Neural cell (in vitro differentiated cells): ENCODE data around the gene ATP6V0A4. TPM values are rescaled to one million over a fixed set of nuclear protein-coding genes. Genes with fewer than 3 reads are reported as not detected.

Experiments
- H2AFZ ChIP-seq: fragments of 200-600, 300-800 bp; sonication (generic), shearing (Covaris generic); 2 replicates; pipeline ENCODE4 v1.6.0; 2014; ENCODE audit warnings: low read depth, mild to moderate bottlenecking, antibody characterized with exemption, low read length, moderate library complexity
- H3F3A ChIP-seq: fragments of 200-600 bp; shearing (Covaris generic); 2 replicates; pipeline ENCODE4 v1.6.1; 2016; ENCODE audit warnings: mild to moderate bottlenecking, moderate library complexity, mixed read lengths, antibody characterized with exemption, low read length; ENCODE audit not compliant: insufficient read depth, poor library complexity, severe bottlenecking
- H3K27ac ChIP-seq: fragments of 200-600, 300-800 bp; sonication (generic), shearing (Covaris generic); 2 replicates; pipeline ENCODE4 v1.5.1; 2014; ENCODE audit warnings: mild to moderate bottlenecking, low read length, moderate library complexity
- H3K27me3 ChIP-seq: fragments of 300-800, 200-600 bp; sonication (generic), shearing (Covaris generic); 2 replicates; pipeline ENCODE4 v1.6.0; 2014; ENCODE audit warnings: mild to moderate bottlenecking, low read depth, low read length, moderate library complexity; ENCODE audit not compliant: insufficient read depth
- H3K36me3 ChIP-seq: fragments of 300-800, 200-600 bp; sonication (generic), shearing (Covaris generic); 2 replicates; pipeline ENCODE4 v1.5.1; 2014; ENCODE audit warnings: mild to moderate bottlenecking, antibody characterized with exemption, low read length, moderate library complexity; ENCODE audit not compliant: insufficient read depth
- H3K4me2 ChIP-seq: fragments of 300-800, 200-600 bp; sonication (generic), shearing (Covaris generic); 2 replicates; pipeline ENCODE4 v1.6.0; 2014; ENCODE audit warnings: mild to moderate bottlenecking, low read length
- H3K4me3 ChIP-seq: fragments of 300-800, 200-600 bp; sonication (generic), shearing (Covaris generic); 2 replicates; pipeline ENCODE4 v1.5.1; 2014; ENCODE audit warnings: mild to moderate bottlenecking, low read length, moderate library complexity
- H3K79me2 ChIP-seq: fragments of 200-600 bp; shearing (Covaris generic); replicated peaks from 2 replicates; pipeline ENCODE4 v1.6.0; 2014; ENCODE audit warnings: mild to moderate bottlenecking, low read length, moderate library complexity; ENCODE audit not compliant: insufficient read depth
- H3K9ac ChIP-seq: fragments of 300-800, 200-600 bp; sonication (generic), shearing (Covaris generic); 2 replicates; pipeline ENCODE4 v1.6.1; 2016; ENCODE audit warnings: mild to moderate bottlenecking, low read length, mixed read lengths
- H3K9me2 ChIP-seq: fragments of 200-600 bp; shearing (Covaris generic); 2 replicates; pipeline ENCODE4 v1.6.1; 2016; ENCODE audit warnings: mild to moderate bottlenecking, low read length, mixed read lengths; ENCODE audit not compliant: insufficient read depth
- H3K9me3 ChIP-seq: fragments of 200-600, 300-800 bp; sonication (generic), shearing (Covaris generic); 2 replicates; pipeline ENCODE4 v1.6.1; 2016; ENCODE audit warnings: mild to moderate bottlenecking, mixed run types, low read length, moderate library complexity, mixed read lengths
- H4K20me1 ChIP-seq: fragments of 200-600 bp; shearing (Covaris generic); 2 replicates; pipeline ENCODE4 v1.6.1; 2016; ENCODE audit warnings: mild to moderate bottlenecking, mixed run types; ENCODE audit not compliant: insufficient read depth
- EP300 ChIP-seq: fragments of 450-650 bp; conservative IDR thresholded peaks from 2 replicates; pipeline ENCODE4 v1.6.1; 2014; ENCODE audit warnings: antibody characterized with exemption, mild to moderate bottlenecking, moderate library complexity; ENCODE audit not compliant: poor library complexity, severe bottlenecking
- EZH2 ChIP-seq: fragments of 200-600, 300-800 bp; shearing (Covaris generic), sonication (generic); IDR thresholded peaks from 2 replicates; pipeline ENCODE4 v1.6.1; 2014; ENCODE audit warnings: antibody characterized with exemption, low read length, borderline replicate concordance, mild to moderate bottlenecking; ENCODE audit not compliant: insufficient read depth, poor library complexity, severe bottlenecking
- MXI1 ChIP-seq: fragments of 450-650 bp; conservative IDR thresholded peaks from 2 replicates; pipeline ENCODE4 v1.6.1; 2014; ENCODE audit warnings: antibody characterized with exemption, mild to moderate bottlenecking; ENCODE audit not compliant: poor library complexity, severe bottlenecking
- POLR2AphosphoS5 ChIP-seq: IDR thresholded peaks from 2 replicates; pipeline ENCODE4 v1.6.1; 2012
- RAD21 ChIP-seq: fragments of 450-650 bp; conservative IDR thresholded peaks from 2 replicates; pipeline ENCODE4 v1.6.1; 2014; ENCODE audit warnings: antibody characterized with exemption, mild to moderate bottlenecking, moderate library complexity
- SMC3 ChIP-seq: fragments of 450-650 bp; conservative IDR thresholded peaks from 2 replicates; pipeline ENCODE4 v1.6.1; 2014; ENCODE audit warnings: antibody characterized with exemption, mild to moderate bottlenecking, moderate library complexity; ENCODE audit not compliant: poor library complexity
- TAF1 ChIP-seq: IDR thresholded peaks from 2 replicates; pipeline ENCODE4 v1.6.1; 2012; ENCODE audit warnings: low read depth
- polyA plus RNA-seq: library from polyadenylated mRNA; depleted of rRNA; stranded (reverse); fragments of >200 nt; gene quantifications from 2 replicates; pipeline ENCODE4 v1.2.3, GENCODE V29; 2014
- TF ChIP-seq, protein P1 (sequence below): fragments of 450-650 bp; IDR thresholded peaks from 2 replicates; pipeline ENCODE4 v1.5.1; 2014; ENCODE audit warnings: antibody characterized with exemption, mild to moderate bottlenecking, moderate library complexity; ENCODE audit not compliant: poor library complexity, severe bottlenecking
- TF ChIP-seq, protein P2 (sequence below): IDR thresholded peaks from 2 replicates; pipeline ENCODE4 v1.6.1; 2012; ENCODE audit warnings: borderline replicate concordance

The ATP6V0A4 gene
- polyA plus RNA-seq, 1 donor from 2014 or later = 0.81 TPM

DNA sequence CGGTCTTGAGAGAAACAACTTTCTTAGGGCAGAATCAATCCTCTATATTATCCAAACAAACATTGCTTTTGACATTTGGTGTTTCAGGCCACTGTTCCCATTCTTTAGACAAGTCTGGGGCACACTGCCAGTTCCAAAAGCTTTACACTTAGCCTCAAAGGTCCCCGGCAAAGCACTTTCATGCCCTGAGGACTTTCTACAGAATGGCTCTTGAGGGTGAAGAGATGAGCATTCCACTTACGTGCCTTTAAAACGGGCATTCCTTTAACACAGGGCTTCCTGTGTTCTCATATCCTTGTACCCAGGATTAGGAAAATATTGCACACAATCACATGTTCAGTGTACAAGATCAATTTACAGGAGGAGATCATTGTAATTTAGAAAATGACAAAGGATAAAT is 13.3 kb downstream of the ATP6V0A4 start:
- Histone ChIP-seq H3K9me2 (no peaks in the 10 kb centered on the region), H3K4me2 (no peak overlapping the region), H2AFZ (no peak overlapping the region), H3K79me2 (no peaks in the 10 kb centered on the region), H3K9ac (no peak overlapping the region), H3K9me3 (no peaks in the 10 kb centered on the region), H3K27me3 (no peaks in the 10 kb centered on the region), H3K4me3 (no peak overlapping the region), H3K27ac (no peak overlapping the region), H4K20me1 (no peaks in the 10 kb centered on the region), H3F3A (no peaks in the 10 kb centered on the region), H3K36me3 (no peaks in the 10 kb centered on the region)
- TF ChIP-seq TAF1 = no peak
- no peak for TF ChIP-seq EP300
- TF ChIP-seq, protein P1, sequence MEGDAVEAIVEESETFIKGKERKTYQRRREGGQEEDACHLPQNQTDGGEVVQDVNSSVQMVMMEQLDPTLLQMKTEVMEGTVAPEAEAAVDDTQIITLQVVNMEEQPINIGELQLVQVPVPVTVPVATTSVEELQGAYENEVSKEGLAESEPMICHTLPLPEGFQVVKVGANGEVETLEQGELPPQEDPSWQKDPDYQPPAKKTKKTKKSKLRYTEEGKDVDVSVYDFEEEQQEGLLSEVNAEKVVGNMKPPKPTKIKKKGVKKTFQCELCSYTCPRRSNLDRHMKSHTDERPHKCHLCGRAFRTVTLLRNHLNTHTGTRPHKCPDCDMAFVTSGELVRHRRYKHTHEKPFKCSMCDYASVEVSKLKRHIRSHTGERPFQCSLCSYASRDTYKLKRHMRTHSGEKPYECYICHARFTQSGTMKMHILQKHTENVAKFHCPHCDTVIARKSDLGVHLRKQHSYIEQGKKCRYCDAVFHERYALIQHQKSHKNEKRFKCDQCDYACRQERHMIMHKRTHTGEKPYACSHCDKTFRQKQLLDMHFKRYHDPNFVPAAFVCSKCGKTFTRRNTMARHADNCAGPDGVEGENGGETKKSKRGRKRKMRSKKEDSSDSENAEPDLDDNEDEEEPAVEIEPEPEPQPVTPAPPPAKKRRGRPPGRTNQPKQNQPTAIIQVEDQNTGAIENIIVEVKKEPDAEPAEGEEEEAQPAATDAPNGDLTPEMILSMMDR = no peak
- TF ChIP-seq POLR2AphosphoS5 = no peak
- no peak for TF ChIP-seq MXI1
- TF ChIP-seq SMC3 = no peak
- TF ChIP-seq EZH2 = no peak
- no peak for TF ChIP-seq RAD21
- TF ChIP-seq, protein P2, sequence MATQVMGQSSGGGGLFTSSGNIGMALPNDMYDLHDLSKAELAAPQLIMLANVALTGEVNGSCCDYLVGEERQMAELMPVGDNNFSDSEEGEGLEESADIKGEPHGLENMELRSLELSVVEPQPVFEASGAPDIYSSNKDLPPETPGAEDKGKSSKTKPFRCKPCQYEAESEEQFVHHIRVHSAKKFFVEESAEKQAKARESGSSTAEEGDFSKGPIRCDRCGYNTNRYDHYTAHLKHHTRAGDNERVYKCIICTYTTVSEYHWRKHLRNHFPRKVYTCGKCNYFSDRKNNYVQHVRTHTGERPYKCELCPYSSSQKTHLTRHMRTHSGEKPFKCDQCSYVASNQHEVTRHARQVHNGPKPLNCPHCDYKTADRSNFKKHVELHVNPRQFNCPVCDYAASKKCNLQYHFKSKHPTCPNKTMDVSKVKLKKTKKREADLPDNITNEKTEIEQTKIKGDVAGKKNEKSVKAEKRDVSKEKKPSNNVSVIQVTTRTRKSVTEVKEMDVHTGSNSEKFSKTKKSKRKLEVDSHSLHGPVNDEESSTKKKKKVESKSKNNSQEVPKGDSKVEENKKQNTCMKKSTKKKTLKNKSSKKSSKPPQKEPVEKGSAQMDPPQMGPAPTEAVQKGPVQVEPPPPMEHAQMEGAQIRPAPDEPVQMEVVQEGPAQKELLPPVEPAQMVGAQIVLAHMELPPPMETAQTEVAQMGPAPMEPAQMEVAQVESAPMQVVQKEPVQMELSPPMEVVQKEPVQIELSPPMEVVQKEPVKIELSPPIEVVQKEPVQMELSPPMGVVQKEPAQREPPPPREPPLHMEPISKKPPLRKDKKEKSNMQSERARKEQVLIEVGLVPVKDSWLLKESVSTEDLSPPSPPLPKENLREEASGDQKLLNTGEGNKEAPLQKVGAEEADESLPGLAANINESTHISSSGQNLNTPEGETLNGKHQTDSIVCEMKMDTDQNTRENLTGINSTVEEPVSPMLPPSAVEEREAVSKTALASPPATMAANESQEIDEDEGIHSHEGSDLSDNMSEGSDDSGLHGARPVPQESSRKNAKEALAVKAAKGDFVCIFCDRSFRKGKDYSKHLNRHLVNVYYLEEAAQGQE = no peak

DNA sequence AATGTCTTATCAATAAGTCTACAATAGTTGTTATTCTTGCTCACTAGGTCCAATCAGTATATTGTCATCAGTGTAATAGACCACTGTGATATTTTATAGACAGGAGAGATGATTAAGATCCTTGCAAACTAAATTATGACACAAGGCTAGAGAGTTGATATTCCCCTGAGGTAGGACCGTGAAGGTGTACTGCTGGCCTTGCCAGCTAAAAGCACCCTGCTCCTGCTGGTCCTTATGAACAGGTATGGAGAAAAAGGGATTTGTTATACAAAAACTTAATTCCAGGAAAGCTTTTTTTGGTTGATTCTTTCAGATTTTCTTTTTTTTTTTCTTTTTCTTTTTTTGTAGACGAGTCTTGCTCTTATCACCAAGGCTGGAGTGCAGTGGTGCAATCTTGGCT is 17.0 kb downstream of the ATP6V0A4 start:
- TF ChIP-seq EP300 = no peak
- no peak for TF ChIP-seq POLR2AphosphoS5
- TF ChIP-seq, protein P2 = no peak
- TF ChIP-seq EZH2 = no peak
- TF ChIP-seq SMC3 = no peak
- no peak for TF ChIP-seq TAF1
- TF ChIP-seq RAD21 = no peak
- TF ChIP-seq, protein P1 = no peak
- no peak for TF ChIP-seq MXI1
- no peaks in the 10 kb centered on the region for H3K27me3 ChIP-seq
- no peaks in the 10 kb centered on the region for H3K9me3 ChIP-seq
- no peaks in the 10 kb centered on the region for H3K79me2 ChIP-seq
- H3K4me2 ChIP-seq = no peak overlapping the region
- no peak overlapping the region for H3K4me3 ChIP-seq
- H3K9ac ChIP-seq = no peak overlapping the region
- H3K27ac ChIP-seq = no peak overlapping the region
- H3K36me3 ChIP-seq = no peaks in the 10 kb centered on the region
- H3F3A ChIP-seq = no peaks in the 10 kb centered on the region
- no peaks in the 10 kb centered on the region for H4K20me1 ChIP-seq
- no peak overlapping the region for H2AFZ ChIP-seq
- H3K9me2 ChIP-seq = no peaks in the 10 kb centered on the region
